GM19397 (cell line): Measurements from ENCODE around the gene WDR70.
"Not testable (repeated sequence)": the region's sequence is repeated elsewhere in the genome, so short reads cannot be mapped to it uniquely, and the experiment has no call there.

ENCODE experiments used
- ATAC-seq: cut with Tn5 transposase; IDR thresholded peaks from one replicate; pipeline ENCODE4 v1.9.1; 2021; ENCODE audit warnings: mild to moderate bottlenecking, moderate library complexity; ENCODE audit not compliant: unreplicated experiment

The WDR70 gene

DNA sequence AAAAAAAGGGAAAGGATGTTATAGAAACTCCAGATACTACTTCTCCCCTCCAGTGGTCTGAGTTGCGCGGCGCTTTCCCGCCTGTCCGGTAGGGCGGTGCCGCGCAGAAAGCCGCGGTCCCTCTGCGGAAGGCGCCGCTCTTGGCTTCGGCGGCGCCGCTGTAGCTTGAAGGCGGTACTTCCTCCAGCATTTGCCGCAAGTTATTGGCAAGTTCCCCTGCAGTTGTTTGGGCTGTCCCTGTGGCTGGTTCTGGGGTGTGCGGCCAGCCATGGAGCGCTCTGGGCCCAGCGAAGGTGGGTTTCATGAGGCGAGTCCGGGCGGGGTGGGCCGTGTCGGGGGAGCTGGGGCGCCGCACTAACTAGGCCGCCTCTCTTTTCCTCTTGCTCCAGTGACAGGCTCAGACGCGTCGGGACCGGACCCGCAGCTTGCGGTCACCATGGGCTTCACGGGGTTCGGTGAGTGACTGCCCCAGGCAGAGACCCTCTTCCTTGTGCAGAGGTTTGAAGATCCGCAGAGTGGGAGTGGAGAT, at the start of gene WDR70:
TSS of gene WDR70 (plus strand) at position 219 of the 529 bp plus-strand sequence. CDS start at position 269, 50 bp downstream.
- ATAC-seq, result peak; percentile 99

- ATAC-seq, result not testable (repeated sequence)
Observed at GRCh38 chr5:37334754-37335153, 44.4 kb upstream of the WDR70 start.

DNA sequence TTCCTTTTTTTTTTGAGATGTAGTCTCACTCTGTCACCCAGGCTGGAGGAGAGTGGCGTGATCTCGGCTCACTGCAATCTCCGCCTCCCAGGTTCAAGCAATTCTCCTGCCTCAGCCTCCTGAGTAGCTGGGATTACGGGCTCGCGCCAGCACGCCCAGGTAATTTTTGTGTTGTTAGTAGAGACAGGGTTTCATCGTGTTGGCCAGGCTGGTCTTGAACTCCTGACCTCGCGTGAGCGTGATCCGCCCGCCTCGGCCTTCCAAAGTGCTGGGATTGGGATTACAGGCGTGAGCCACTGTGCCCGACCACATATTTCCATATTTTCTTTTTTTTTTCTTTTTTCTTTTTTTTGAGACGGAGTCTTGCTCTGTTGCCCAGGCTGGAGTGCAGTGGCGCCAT, 36.4 kb upstream of the WDR70 start:
- ATAC-seq, result not testable (repeated sequence)

DNA sequence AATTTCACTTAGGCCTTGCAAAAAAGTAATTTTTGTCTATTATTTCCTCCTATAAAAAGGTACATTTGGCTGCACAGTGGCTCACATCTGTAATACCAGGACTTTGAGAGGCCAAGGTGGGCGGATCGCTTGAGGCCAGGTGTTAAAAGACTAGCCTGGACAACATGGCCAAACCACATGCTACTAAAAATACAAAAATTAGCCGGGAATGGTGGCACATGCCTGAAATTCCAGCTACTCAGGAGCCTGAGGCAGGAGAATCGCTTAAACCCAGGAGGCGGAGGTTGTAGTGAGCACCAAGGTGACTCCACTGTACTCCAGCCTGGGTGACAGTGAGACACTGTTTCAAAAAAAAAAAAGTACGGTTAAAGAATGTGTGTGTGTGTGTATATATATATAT, 24.0 kb upstream of the WDR70 start:
- ATAC-seq, result no peak

- ATAC-seq, result peak; percentile 49
Observed at GRCh38 chr5:37370550-37370863, 8.6 kb upstream of the WDR70 start.

- ATAC-seq, result peak; percentile 93
Observed at GRCh38 chr5:37370864-37371726, 8.0 kb upstream of the WDR70 start, which contains the start of gene NUP155. Gene NUP155 (minus strand): TSS chr5:37371106. CDS start chr5:37370977, 129 bp downstream.

- ATAC-seq, result no peak
Observed at GRCh38 chr5:37375091-37375490, 4.0 kb upstream of the WDR70 start.

- not testable (repeated sequence) for ATAC-seq
Observed at GRCh38 chr5:37378066-37378465, 1.1 kb upstream of the WDR70 start.

GRCh38 chr5:37391591-37391990, 12.5 kb downstream of the WDR70 start:
- no peak for ATAC-seq

- no peak for ATAC-seq
Observed at GRCh38 chr5:37396352-37396751, 17.2 kb downstream of the WDR70 start.

DNA sequence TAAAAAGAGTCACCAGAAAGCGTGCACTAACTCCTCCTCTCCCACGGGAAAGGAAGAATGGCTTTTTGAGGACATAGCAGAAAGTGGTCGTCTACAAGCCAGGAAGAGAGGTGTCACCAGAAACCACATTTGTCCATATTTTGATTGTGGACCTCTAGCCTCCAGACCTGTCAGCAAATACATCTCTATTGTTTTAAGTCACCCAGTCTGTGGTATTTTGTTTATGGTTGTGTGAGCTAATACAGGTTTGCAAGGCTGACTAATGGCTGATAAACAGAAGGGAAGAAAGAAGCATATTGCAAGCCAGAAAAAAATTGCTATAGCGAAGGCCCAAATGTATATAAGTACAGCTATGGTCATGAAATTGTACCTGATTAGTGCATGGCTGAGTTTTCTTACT, 21.4 kb downstream of the WDR70 start:
- no peak for ATAC-seq

GRCh38 chr5:37412515-37412914, 33.4 kb downstream of the WDR70 start:
- no peak for ATAC-seq

DNA sequence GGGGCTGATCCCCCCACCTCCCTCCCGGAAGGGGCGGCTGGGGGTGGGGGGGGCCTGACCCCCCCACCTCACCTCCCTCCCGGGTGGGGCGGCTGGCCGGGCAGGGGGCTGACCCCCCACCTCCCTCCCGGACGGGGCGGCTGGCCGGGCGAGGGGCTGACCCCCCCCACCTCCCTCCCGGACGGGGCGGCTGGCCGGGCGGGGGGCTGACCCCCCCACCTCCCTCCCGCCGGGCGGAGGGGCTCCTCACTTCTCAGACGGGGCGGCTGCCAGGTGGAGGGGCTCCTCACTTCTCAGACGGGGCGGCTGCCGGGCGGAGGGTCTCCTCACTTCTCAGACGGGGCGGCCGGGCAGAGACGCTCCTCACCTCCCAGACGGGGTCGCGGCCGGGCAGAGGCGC, 36.3 kb downstream of the WDR70 start:
- ATAC-seq, result not testable (repeated sequence)

- no peak for ATAC-seq
Observed at GRCh38 chr5:37417347-37417746, 38.2 kb downstream of the WDR70 start.

GRCh38 chr5:37424441-37424840, 45.3 kb downstream of the WDR70 start:
- ATAC-seq, result no peak

DNA sequence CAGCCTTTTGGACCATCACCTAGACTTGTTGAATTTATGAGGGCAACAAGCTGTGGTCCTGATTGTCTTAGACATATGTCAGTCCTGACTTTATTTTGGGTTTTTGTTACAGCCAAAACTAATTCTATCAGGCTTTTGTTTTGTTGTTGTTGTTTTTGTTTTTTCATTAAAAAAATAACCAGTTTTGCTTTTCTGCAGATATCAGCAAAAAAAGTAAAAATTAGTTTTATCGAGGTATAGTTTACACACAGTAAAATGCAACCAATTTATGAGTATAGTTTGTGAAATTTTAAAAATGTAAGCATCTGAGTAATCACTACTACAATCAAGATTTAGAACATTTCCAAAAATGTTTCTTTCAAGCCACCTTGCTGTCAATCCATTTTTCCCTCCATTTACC, 48.9 kb downstream of the WDR70 start:
- no peak for ATAC-seq

DNA sequence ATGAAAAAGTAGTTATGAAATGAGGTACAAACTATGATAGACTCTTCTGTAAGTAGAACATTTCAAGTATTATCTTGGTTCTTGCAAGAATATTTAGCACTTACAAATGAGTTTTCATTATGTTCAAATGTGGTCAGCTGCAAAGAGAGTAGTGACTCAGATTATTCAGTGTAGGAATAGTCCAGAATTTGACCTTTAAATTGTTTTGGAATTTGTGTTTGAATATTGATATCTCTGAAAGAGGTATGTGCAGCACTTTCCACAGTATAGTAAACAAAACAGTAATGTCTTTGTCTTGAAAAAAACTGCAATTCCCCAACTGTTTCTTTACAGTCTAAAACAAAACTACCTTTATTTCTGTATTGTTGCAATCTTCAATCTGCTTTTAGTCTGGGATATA, 56.1 kb downstream of the WDR70 start:
- no peak for ATAC-seq

DNA sequence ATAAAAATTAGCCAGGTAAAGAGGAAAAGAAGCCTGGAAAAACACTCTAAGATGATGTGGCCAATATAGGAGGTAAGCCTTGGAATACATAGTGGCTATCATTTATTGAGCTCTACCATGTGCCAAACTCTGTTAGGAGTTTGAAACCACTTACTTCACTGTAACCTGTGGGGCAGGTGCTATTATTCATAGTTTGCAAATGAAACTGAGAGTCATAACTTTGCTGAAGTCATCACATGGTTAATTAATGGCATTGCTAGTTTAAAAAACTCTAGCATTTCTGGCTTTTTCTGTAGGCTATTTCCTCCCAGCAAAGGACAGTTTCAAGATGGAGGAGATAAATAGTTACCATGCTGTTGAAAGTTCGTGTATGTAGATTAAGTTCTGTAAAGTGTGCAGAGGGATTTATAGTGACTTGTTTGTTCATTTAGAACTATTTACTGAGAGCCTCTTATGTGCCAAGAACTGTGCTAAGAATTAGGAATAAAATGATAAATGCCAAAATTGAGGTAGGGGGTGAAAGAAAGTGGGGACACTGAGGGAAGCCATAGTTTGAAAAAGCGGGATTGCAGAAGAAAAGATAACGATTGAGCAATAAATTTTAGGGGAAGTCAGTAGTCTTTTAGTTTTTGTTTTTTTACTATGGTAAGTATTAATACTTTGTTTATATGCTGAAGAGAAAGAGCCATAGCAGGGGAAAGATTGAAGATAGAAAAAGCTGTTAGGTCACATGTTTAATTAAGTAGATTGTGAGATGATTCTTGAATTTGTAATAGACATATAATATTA, 57.2 kb downstream of the WDR70 start:
- ATAC-seq, result no peak

DNA sequence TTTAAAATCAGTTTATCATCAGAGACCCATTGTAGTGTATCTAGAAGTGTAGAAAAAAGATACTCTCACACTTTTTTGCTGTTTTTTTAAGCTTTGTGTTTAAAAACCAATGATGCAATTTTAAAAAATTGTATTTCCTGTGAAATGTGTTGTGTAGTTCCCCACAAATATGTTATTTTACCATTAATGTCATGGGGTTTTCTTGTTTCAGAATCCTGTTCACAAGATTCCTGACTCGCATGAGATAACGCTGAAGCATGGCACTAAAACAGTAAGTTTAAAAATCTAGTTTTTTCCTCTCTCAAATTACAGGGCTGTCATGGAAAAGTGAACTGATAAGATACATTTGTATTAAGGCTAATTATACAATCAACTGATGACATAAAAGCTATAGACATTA, 58.6 kb downstream of the WDR70 start:
- ATAC-seq, result no peak

GRCh38 chr5:37445783-37446182, 66.7 kb downstream of the WDR70 start:
- ATAC-seq, result not testable (repeated sequence)

- ATAC-seq, result no peak
Observed at GRCh38 chr5:37448941-37449340, 69.8 kb downstream of the WDR70 start.

DNA sequence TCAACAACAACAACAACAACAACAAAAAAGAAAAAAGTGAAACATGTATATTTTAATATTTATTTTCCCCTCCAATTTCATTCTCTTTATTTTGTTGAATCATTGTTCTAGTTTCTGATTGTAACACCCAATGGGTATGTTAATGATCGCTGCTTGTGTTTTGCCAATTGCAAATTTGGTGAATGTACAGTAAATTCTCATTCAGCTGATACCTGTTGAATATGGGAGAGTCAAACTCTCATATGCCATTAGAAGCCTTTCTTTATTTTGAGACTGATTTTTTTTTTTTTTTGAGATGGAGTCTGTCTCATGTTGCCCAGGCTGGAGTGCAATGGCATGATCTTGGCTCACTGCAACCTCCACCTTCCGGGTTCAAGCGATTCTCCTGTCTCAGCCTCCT, 72.9 kb downstream of the WDR70 start:
- ATAC-seq, result not testable (repeated sequence)
